GM19438 (cell line): ENCODE results near the gene CA5B.
"Not testable (repeated sequence)": the region's sequence is repeated elsewhere in the genome, so short reads cannot be mapped to it uniquely, and the experiment has no call there.

ENCODE experiments used
- ATAC-seq: cut with Tn5 transposase; IDR thresholded peaks from one replicate; pipeline ENCODE4 v1.9.1; 2021; ENCODE audit warnings: low read depth; ENCODE audit not compliant: unreplicated experiment

CA5B gene, protein sequence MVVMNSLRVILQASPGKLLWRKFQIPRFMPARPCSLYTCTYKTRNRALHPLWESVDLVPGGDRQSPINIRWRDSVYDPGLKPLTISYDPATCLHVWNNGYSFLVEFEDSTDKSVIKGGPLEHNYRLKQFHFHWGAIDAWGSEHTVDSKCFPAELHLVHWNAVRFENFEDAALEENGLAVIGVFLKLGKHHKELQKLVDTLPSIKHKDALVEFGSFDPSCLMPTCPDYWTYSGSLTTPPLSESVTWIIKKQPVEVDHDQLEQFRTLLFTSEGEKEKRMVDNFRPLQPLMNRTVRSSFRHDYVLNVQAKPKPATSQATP

DNA sequence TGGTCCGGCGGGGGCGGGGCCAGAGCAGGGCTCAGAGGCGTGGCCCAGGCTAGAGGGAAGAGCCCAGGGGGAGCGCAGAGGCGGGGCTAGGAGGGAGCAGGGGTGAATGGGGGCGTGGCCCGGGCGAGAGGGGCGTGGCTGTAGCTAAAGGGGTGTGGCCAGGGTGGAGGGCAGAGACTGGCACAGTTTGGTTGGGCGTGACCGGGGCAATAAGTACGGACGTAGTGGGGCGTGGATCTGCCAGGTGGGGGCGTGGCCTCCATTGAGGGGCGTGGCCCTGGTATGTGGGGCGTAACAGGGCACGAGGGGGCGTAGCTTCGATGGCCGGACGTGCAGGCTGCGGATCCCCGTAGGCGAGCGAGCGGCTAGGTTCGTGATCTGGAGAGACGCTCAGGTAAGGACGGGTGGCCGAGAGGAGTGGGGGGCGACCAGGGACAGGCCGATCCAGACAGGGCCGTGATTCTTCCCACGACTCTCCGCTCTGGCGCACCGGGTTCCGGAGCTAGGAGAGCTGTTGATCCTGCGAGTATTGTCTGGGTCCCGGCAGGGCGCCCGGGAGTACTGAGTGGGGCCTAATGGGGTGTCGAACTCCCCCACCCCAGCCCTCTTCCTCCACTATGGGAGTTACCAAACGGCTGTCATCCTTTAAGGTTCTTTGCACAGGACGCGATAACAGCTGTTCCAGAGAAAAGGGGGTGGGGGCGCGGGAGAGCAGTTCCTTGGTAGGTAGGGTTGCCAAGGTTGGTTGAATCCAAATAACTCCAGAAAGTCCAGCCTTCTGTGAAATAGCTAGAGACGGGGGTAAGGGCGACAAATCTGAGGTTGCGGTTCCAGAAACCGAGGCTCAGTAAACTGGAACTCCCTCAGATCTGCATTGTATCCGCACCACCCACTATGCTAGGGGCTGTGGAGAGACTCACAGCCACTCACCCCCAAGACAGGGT is at the start of gene CA5B:
Gene CA5B (plus strand): TSS at position 312 of the 944 bp plus-strand sequence. CDS start 11,754 bp downstream, outside the sequence.
- ATAC-seq = peak; percentile 95

DNA sequence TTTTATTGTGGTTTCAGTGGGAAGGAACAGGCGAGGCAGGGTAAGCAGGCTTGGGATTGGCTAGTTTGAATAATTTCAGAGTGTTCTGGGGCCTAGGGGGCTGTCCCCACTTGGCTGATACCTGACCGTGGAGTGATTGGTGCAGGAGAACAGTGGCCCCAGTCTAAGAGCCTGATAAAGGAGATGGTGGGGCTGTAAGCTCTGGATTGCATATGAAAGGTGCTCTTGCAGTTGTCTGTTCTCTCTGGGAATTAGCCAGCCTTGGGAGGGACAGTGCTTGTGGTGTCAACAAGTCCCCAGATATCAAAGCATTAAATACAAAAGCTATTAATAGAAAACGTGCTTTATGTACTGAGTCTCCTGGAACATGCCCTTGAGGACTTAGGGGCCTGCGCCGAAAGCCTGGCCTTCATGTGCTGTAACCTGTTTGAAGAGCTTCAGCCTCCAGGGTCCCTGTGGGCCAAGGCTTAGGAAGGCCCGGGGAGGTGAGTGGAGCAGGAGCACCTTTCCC is 43.1 kb upstream of the CA5B start:
- ATAC-seq = no peak

DNA sequence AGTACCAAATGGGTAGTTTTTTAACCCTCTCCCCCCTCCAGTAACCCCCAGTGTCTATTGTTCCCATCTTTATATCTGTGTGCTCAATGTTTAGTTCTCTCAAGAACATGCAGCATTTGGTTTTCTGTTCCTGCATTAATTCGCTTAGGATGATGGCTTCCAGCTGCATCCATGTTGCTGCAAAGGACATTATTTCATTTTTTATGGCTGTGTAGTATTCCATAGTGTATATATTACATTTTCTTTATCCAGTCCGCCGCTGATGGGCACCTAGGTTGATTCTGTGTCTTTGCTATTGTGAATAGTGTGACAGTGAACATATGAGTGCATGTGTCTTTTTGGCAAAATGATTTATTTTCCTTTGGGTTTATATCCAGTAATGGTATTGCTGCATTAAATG is 41.6 kb upstream of the CA5B start:
- no peak for ATAC-seq

DNA sequence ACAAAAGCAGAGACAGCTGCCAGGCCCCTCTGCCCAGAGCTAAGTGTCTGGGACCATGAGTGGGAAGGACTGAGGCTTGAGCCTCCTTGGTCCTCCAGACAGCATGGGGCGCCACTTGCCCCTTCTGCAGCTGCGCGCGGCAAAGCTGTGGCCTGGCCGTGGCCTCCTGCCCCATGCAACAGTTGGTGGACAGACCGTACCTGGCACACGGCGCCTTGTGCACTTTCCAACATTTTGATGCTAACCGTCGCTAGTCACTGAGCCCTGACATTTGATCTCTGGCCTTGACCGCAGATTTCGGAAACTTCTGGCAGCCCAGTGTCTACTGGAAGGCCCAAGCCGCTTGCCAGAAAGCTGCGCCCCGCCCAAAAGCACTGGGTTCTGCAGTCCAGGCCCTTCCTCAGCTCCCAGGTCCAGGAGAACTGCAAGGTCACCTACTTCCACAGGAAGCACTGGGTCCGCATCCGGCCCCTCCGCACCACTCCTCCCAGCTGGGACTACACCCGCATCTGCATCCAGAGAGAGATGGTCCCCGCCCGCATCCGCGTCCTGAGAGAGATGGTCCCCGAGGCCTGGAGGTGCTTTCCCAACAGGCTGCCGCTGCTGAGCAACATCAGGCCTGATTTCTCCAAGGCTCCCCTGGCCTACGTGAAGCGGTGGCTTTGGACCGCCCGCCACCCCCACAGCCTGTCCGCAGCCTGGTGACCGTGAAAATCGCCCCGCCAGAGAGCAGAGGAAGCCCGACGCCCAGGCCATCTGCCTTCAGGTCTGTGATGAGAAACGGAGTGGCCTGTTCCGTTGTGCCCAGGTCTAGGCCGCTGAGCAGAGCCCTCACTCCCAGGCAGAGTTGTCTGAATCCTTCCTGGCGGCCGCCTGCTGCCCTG is 35.3 kb upstream of the CA5B start:
- no peak for ATAC-seq

DNA sequence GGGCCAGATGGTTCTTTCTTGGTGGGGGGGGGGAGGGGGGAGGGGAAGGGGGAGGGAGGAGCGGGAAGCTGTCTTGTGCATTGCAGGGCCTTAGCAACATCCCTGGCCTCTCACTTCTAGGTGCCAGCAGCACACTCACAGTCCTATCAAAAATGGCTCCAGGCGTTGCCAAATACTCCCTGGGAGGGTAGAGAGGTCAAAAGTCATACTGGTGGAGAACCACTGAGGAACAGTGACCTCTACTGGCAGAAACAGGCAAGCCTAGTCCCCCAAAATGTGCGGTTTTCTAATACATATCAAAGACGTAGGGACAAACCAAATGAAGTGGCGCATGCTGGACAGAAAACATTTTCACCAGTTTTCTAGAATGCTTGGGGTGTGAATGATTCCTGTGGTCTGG is 34.3 kb upstream of the CA5B start:
- ATAC-seq = peak; percentile 66

DNA sequence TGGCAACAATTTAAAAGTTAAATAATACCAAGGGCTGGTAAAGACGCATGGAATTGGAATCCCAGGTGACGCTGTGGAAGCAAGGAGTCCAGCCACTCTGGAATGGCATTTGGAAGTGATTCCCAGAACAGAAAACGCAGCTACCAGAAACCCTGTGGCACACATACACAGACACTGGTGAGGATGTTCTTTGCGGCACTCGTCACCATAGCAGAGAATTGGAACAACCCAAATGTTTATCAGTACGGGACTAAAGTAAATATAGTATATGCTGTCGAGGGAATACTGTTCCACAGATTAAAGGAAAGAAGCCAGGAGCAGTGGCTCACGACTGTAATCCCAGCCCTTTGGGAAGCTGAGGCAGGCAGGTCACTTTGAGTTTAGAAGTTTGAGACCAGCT is 33.8 kb upstream of the CA5B start:
- ATAC-seq = not testable (repeated sequence)

DNA sequence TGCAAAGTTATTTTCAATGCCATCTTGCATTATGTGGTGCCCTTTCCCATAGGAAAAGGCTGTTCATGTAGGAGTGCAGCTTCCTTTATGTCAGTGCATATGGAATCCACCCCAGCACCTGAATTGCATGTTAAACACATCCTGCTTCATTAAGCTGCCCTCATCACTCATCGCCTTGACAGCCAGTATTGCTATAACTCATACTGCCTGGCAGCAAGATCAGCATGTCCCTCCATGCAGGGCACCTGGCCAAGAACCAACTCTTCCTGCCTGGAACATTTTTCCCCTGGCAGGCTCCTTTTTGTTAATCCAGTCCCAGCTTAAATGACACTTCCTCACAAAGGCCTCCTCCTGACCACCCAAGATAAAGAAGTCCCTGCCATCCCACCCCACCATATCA is 23.5 kb upstream of the CA5B start:
- no peak for ATAC-seq

DNA sequence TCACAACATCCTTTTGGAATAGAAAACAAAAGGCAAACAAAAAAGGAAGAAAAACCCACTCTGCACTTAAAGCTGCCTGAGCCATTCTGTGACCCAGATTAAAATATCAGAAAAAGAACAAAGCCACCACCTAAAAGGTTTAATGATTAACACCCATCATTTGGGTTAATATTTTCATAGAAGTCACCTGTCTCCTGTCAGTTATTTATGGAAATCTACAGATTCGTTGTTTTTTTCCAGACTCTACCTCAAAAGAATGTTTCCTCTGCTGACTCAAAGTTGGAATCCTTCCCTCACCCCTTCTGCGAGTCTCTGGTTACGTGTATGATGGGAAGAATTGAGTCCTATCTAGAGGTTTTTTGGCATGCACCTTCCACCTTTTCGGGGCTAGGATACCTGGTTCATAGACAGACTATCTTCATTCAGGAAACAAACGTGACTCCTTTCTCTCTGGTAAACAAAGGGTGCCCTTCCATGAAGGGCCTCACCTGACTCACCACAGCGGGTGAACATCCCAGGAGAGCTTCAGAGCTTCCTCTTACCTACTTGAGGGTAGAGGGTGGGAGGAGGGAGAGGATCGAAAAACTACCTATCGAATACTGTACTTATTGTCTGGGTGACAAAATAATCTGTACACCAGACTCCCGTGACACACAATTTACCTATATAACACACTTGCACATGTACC is 19.6 kb upstream of the CA5B start:
- ATAC-seq = no peak

DNA sequence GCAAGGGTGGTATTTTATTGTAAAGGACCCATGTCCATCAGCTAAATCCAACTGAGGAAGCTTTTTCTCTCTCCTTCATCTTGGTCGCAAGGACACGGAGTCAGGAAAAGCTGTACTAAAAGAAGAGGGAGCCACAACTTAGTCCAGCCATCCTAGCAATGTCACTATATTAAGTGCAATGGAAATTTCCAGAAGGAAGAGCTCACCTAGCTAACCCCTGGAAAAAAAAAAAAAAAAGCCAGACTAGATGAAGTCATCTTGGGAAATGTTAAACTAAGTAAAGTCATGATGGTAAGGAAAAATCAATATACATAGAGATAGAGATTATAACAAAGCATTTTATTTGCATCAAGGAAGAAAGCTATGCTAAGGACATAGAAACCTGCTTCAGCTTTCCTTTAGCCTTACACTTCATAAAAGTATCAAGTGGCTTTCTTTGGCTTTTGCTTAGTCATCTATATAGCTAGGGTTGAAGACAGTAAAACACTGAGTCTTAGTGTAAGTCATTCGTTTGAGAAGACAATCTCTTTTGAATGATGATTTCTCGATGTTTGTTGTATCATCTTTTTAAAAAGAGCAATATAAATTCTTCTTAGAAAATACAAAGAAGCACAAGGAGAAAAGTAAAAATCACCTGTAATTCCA is 18.6 kb upstream of the CA5B start:
- ATAC-seq = no peak

DNA sequence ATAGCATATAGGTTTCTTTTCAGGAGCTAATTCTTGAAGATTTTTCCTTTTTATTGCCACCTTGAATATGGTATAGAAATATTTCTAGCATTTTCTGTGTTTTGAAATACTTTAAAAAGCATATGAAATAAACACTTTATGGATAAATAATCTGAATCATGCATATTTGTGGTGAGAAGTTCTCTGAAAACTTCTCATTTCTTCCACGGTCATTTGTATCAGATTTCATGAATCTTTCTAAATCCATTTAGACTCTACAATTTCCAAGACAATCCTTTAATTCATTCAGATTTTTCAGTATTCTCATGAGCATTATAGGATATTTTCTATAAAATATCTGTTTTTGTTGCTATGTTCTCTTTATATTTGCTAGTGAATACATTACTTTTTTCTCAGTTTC is 16.2 kb upstream of the CA5B start:
- ATAC-seq = no peak

DNA sequence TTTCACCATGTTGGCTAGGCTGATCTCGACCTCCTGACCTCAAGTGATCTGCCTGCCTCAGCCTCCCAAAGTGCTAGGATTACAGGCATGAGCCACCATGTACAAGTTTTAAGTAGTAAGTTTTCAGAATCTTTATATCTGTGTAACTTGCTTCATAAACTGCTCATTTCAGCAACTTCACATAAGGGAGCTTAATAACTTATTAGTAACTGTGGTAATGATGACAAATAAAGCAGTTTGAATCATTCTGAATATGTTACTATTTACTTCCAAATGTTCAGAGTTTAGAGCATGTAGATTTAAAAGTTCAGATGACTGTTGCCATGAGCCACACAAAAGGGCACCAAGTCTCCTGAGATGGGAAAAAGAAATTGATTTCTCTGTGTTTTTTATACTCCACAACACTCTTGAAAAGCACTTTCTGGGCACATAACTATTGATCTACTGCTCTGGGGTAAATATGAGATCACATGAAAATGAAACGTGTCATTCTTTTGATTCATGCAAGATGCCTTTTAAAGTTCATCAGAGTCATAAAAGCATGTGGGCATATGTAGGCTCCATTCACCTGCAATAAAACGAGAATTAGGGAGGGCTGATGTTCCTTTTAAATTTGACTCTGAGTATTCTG is 14.1 kb upstream of the CA5B start:
- no peak for ATAC-seq

DNA sequence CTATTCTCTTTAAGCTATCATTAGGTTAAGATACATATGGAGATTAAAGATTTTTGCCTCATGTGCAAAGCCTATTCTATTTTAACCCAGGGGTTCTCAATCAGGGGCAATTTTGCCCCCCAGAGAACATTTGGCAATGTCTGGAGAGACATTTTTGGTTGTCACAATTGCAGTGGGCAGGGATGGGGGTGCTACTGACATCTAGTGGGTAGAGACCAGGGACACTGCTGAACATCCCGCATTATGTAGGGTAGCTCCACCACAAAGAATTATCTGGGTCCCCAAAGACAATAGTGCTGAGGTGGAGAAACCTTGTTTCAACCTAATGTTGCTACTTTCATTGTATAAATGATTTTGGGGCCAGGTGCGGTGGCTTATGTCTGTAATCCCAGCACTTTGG is 13.2 kb upstream of the CA5B start:
- no peak for ATAC-seq

DNA sequence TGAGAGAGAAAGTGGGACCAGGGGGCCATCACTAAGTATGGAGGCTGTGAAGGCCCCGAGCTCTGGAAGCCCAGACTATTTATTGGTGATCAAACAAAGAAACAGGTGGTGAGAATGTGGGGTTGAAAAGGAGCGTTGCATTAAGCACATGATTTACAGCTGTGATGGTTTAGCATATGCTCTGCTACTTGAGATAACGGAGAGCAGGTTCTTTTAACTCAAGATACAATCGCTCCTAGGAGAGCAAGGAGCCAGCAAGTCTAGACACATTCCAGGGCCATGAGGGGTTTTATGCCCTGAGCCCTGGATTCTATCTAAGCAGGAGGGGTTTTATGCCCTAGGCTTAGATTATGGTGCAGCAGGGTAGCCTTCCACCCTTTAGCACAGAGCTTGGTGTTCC is 6.7 kb upstream of the CA5B start:
- ATAC-seq = not testable (repeated sequence)

DNA sequence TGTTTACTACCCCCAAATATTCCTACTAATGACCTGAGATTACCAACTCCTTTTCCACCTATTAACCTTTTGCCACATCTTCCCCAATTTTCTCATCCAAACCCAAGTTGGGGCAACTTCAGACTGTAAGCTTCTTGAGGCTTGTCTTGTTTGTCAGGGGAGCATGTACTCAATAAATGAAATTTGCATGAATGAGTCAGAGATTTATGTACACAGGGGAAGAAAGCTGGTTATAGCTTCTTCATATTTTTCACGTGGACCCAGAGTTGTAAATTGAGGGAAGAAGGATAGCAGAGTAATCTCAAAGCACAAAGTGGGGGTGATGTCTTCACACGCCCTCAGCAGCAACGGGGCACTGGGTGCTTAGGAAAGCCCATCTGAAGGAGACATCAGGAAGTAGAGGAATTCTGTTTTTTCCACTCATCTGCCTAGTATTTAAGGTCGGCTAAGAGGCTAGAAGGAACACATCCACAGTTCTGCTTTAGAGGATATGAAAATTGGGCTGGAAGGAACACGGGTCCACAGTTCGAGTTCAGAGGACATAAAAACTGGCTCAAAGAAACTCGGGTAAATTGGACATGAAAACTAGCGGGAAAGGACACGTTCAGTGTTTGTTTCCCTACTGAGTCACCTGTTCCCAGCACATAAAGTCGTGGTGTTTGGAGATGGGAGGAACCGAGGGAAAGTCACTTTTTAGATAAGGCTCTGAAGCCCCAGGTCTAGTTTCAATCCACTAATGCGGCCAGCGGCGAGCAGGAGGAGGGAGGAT is 696 bp upstream of the CA5B start:
- ATAC-seq = no peak

DNA sequence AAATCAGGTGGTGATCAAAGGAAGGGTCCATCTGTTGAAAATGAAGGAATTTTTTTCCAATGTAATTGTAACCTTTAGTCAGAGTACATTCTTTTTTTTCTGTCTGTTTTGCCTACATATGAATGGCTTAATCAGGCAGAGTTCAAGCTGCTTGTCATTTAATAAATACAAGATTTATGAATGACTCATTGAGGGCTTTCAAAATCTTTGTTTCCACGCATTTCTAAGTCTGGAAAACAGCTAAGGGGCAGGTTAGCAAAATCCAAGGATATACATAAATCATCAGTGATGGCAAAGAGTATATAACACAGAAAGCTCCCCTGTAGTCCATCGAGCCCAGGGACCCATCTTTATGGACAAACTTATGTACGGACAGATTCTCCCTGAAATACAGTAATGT is 1.8 kb downstream of the CA5B start:
- ATAC-seq = no peak

DNA sequence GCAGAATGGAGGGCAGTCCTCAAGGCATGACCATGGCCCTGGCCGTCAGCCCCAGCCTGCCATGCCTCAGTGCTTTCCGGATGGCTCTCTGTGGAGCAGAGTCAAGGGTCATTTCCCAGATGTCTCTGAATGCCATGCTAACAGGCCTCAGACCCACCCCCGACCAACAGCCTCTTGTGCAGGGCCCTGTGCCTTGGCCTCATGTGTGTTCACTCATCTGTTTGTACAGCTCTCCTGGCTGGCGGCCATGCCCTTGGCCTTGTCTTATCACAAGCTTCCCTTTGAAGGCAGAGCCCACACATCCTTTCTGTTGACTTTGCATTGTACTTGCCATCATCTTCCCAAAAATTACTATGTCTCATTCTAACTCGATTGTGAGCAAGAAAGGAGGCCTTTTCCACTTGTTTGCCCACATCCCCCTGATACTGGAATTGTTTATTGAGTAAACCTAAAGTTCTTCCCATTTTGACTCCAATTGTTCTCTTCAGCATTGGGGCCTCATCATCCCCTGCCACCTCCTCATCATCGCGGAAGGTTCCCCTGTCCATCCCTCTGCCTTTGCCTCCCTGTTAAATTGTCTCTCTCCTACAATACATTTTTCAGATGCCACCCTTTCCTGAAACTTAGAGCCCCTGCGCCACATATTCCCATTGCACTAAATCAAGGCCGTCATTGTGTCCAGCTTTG is 6.3 kb downstream of the CA5B start:
- ATAC-seq = no peak

DNA sequence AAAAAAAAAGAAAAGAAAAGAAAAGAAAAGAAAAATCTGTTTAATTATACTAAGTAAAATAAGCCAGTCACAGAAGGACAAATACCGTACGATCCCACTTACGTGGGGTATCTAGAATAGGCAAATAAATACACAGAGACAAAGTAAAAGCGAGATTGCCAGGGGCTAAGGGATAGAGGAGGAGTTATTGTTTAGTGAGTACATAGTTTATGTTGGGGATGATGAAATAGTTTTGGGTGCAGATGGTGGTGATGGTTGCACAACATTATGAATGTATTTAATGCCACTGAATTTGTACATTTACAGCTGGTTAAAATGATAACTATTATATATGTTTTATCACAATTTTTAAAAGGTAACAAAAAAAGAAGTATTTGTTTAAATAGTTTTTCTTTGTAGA is 7.1 kb downstream of the CA5B start:
- ATAC-seq = no peak

DNA sequence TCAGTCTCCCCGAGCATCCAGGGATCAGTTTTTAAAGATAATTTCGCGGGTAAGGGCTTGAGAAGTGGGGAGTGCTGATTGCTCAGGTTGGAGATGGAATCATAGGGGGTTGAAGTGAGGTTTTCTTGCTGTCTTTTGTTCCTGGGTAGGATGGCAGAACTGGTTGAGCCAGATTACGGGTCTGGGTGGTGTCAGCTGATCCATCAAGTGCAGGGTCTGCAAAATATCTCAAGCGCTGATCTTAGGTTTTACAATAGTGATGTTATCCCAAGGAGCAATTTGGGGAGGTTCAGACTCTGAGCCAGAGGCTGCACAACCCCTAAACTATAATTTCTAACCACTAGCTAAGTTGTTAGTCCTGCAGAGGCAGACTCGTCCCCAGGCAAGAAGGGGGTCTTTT is 8.6 kb downstream of the CA5B start:
- ATAC-seq = not testable (repeated sequence)
